AG04450 (cell line): ENCODE results near the gene ZCCHC24. TPM values are rescaled to one million over a fixed set of nuclear protein-coding genes. Genes with fewer than 3 reads are reported as not detected.

Experiments
- CTCF ChIA-PET: fragments of 300-600, 350-600 bp; formaldehyde crosslinking; extraction: SDS; loops from one replicate; lab custom pipeline; 2022; ENCODE audit warnings: antibody characterized with exemption, inconsistent platforms; lab: Charles Lee
- POLR2A ChIA-PET: fragments of 350-600 bp; formaldehyde crosslinking; extraction: SDS; loops from one replicate; lab custom pipeline; 2021; ENCODE audit warnings: antibody characterized with exemption, inconsistent platforms; lab: Yijun Ruan, JAX
- DNase-seq: peaks from one replicate; pipeline ENCODE4 v3.0.0-alpha.2; 2011; ENCODE audit warnings: low read depth, low spot score
- H3K27ac ChIP-seq: one replicate; pipeline ENCODE4 v1.5.1; 2012; ENCODE audit warnings: low read depth, low read length, control low read depth
- H3K27me3 ChIP-seq: one replicate; pipeline ENCODE4 v1.6.0; 2012; ENCODE audit warnings: low read length; ENCODE audit not compliant: control insufficient read depth, insufficient read depth
- H3K4me3 ChIP-seq: 2 replicates; pipeline ENCODE4 v1.5.1; 2011; ENCODE audit warnings: mild to moderate bottlenecking, low read depth, low read length, control low read depth
- H3K9me3 ChIP-seq: 2 replicates; pipeline ENCODE4 v1.5.1; 2012; ENCODE audit warnings: low read length; ENCODE audit not compliant: control insufficient read depth, insufficient read depth
- polyA plus RNA-seq: library from polyadenylated mRNA; depleted of rRNA; stranded (reverse); fragments of >200 nt; gene quantifications from 2 replicates; pipeline ENCODE4 v1.2.3, GENCODE V29; 2011
- TF ChIP-seq, protein P1 (sequence below): IDR thresholded peaks from 2 replicates; pipeline ENCODE4 v1.5.1; 2011; ENCODE audit warnings: low read depth, low read length, control low read depth, inconsistent platforms

Gene ZCCHC24
- polyA plus RNA-seq, 1 experiment = 37.4 TPM

DNA sequence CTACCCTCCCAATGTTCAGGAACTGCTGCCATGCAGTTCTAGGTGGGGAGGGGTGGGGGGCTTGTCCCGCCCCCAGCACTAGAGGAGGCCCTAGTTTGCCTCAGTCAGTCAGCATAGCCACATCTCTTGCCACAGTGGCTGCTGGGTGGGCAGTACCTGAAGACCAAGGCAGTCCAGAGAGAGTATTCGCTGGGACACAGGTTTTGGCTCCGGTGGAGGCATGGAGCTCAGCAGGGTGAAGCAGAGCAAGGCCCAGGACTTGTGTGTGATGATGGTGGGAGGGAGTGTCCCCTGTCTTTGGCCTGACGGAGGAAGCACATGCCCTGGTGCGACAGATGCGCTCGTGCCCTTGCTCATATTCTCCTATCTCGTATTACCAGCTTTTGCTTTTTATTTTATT is 24.7 kb upstream of the ZCCHC24 start:
- ChIA-PET POLR2A (no interaction called here), CTCF (interaction anchor here (3.4 kb wide), 1 partner anchor 95 kb away, joined by 28 read pairs; no protein-coding TSS in a partner anchor)
- Histone ChIP-seq H3K27me3 (no peaks in the 10 kb centered on the region), H3K9me3 (no peaks in the 10 kb centered on the region), H3K4me3 (no peak overlapping the region), H3K27ac (no peak overlapping the region)
- DNase-seq = no peak
- TF ChIP-seq, protein P1, sequence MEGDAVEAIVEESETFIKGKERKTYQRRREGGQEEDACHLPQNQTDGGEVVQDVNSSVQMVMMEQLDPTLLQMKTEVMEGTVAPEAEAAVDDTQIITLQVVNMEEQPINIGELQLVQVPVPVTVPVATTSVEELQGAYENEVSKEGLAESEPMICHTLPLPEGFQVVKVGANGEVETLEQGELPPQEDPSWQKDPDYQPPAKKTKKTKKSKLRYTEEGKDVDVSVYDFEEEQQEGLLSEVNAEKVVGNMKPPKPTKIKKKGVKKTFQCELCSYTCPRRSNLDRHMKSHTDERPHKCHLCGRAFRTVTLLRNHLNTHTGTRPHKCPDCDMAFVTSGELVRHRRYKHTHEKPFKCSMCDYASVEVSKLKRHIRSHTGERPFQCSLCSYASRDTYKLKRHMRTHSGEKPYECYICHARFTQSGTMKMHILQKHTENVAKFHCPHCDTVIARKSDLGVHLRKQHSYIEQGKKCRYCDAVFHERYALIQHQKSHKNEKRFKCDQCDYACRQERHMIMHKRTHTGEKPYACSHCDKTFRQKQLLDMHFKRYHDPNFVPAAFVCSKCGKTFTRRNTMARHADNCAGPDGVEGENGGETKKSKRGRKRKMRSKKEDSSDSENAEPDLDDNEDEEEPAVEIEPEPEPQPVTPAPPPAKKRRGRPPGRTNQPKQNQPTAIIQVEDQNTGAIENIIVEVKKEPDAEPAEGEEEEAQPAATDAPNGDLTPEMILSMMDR = no peak

DNA sequence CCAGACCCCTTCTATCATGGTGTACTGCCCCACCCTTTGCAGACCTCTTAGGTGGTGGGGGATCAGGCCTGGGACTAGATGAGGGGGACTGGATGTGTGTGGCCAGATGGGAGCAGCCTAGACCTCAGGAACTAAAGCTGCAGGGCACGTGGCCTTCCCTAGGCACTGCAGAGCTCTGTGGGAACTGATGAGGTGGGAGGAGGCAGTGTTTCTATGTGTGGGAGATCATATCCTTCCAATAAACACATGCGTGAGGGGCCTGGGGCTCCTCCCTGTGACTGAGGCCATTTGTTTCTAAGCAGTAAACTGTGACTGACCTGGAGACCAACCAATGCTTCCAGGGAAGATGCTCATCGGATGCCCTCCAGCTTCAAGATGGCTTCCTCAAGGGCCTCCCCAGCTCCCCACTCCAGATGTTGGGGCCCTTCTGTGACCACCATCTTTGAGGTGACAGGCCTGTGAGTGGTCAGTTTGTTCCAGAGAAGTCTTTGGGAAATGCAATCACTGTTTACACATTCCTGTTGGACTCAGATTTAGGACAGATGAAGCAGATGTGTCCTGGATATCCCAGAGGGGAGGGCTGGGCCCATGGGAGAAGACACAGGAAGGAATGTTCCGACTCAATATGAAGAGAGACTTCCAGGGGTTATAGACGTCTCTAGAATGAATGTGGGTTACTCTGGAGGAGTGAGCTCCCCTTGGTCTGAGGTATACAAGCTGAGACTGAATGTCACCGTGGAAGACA is 23.6 kb upstream of the ZCCHC24 start:
- TF ChIP-seq, protein P1 = no peak
- no peaks in the 10 kb centered on the region for H3K27me3 ChIP-seq
- no peaks in the 10 kb centered on the region for H3K9me3 ChIP-seq
- H3K4me3 ChIP-seq = no peak overlapping the region
- no peak for DNase-seq
- POLR2A ChIA-PET = no interaction called here
- H3K27ac ChIP-seq = no peak overlapping the region
- CTCF ChIA-PET = interaction anchor here (0.7 to 3.4 kb wide), 4 partner anchors 8 to 94 kb away, joined by 3 to 28 read pairs (median 11); no protein-coding TSS in a partner anchor

DNA sequence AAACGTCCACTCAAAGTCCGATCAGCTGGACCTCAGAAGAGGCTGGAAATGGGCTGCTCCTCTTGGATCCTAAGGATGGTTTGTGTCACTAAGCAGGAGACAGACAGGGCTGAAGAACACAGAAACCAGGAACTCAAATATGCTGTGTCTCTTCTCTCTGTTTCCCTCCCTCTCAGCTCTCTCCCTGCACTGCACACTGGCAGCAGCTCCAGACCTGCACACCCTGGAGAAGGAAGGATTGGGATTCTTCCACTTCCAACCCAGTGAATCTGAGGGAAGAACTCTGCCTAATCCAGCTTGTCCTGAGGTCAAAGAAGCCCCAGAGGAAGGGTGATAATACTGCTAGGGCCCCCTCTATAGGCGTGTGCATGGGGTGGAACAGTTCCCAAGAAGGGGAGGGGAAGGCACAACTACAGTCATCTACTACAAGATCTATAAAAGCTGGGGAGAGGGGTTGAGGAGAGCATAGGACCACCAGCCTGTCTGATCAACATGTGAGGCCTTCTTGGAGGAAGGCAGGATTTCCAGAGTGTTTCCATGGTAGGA is 22.7 kb upstream of the ZCCHC24 start:
- TF ChIP-seq, protein P1 = no peak
- no peak for DNase-seq
- CTCF ChIA-PET = interaction anchor here (0.6 to 3.4 kb wide), 24 partner anchors 9 to 93 kb away, joined by 3 to 28 read pairs (median 4); no protein-coding TSS in a partner anchor
- POLR2A ChIA-PET = interaction anchor here (0.5 to 2.4 kb wide), 2 partner anchors 22 to 121 kb away, joined by 3 to 12 read pairs; partner anchors contain the start of gene PPIF
- Histone ChIP-seq H3K27ac (peak overlapping the region; percentile 49), H3K9me3 (no peaks in the 10 kb centered on the region), H3K4me3 (no peak overlapping the region), H3K27me3 (no peaks in the 10 kb centered on the region)

DNA sequence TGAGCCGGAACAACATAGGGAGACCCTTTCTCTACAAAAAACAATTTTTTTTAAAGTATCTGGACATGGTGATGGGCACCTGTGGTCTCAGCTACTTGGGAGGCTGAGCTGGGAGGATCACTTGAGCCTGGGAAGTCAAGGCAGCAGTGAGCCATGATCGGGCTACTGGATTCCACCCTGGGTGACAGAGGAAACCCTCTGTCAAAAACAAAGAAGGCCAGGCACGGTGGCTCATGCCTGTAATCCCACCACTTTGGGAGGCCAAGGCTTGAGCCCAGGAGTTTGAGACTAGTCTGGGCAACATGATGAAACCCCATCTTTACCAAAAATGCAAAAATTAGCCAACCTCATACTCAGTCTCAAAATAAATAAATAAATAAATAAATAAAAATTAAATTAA is 19.9 kb upstream of the ZCCHC24 start:
- POLR2A ChIA-PET = no interaction called here
- Histone ChIP-seq H3K9me3 (no peaks in the 10 kb centered on the region), H3K27me3 (no peaks in the 10 kb centered on the region), H3K27ac (no peak overlapping the region), H3K4me3 (no peak overlapping the region)
- CTCF ChIA-PET = no interaction called here
- TF ChIP-seq, protein P1 = no peak
- DNase-seq = no peak
